ENCODE results near the gene MYO1D. TPM values are rescaled to one million over a fixed set of nuclear protein-coding genes. Genes with fewer than 3 reads are reported as not detected.

The MYO1D gene
- total RNA-seq, 1 donor from 2014 or later, result 18.0 TPM

GRCh38 chr17:32596206-32596605 is 280.7 kb downstream of the MYO1D start:
- Mint-ChIP-seq H3K36me3 (ENCODE audit: low read depth, unreplicated experiment) (peaks cover 12% of the 10 kb centered on the region), H3K9me3 (ENCODE audit: unreplicated experiment) (peaks cover 10% of the 10 kb centered on the region), H3K27me3 (ENCODE audit: low read depth, unreplicated experiment) (no peaks in the 10 kb centered on the region), H3K4me1 (ENCODE audit: low read depth, unreplicated experiment) (peaks cover 3% of the 10 kb centered on the region), H3K4me3 (ENCODE audit: unreplicated experiment) (no peak overlapping the region), H3K27ac (ENCODE audit: unreplicated experiment) (no peak overlapping the region)
- Histone ChIP-seq H3K36me3 (ENCODE audit: insufficient read depth, low read length) (no peaks in the 10 kb centered on the region), H3K9ac (ENCODE audit: low read length) (no peak overlapping the region), H3K4me1 (ENCODE audit: insufficient read depth, low read length) (no peaks in the 10 kb centered on the region), H3K27ac (ENCODE audit: low read depth, low read length) (no peak overlapping the region), H3K4me3 (ENCODE audit: insufficient read depth, low read depth, low read length) (no peak overlapping the region), H3K9me3 (ENCODE audit: insufficient read depth, low read depth, low read length) (no peaks in the 10 kb centered on the region), H3K4me2 (ENCODE audit: low read length) (no peak overlapping the region), H3K79me2 (ENCODE audit: insufficient read depth, low read length) (no peaks in the 10 kb centered on the region), H4K20me1 (ENCODE audit: insufficient read depth, low read length) (no peaks in the 10 kb centered on the region), H2AFZ (ENCODE audit: low read depth, low read length) (no peak overlapping the region), H3K27me3 (ENCODE audit: insufficient read depth, low read length) (no peaks in the 10 kb centered on the region)
- TF ChIP-seq, protein P1, sequence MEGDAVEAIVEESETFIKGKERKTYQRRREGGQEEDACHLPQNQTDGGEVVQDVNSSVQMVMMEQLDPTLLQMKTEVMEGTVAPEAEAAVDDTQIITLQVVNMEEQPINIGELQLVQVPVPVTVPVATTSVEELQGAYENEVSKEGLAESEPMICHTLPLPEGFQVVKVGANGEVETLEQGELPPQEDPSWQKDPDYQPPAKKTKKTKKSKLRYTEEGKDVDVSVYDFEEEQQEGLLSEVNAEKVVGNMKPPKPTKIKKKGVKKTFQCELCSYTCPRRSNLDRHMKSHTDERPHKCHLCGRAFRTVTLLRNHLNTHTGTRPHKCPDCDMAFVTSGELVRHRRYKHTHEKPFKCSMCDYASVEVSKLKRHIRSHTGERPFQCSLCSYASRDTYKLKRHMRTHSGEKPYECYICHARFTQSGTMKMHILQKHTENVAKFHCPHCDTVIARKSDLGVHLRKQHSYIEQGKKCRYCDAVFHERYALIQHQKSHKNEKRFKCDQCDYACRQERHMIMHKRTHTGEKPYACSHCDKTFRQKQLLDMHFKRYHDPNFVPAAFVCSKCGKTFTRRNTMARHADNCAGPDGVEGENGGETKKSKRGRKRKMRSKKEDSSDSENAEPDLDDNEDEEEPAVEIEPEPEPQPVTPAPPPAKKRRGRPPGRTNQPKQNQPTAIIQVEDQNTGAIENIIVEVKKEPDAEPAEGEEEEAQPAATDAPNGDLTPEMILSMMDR (IDR thresholded peaks at IDR 0.05; ENCODE audit: insufficient read depth, low read depth, low read length), result no peak
- TF ChIP-seq EZH2 (IDR thresholded peaks at IDR 0.05; ENCODE audit: insufficient read depth, low read length), result no peak
- no peak for FAIRE-seq
- DNase-seq (ENCODE audit: low read depth), result no peak

DNA sequence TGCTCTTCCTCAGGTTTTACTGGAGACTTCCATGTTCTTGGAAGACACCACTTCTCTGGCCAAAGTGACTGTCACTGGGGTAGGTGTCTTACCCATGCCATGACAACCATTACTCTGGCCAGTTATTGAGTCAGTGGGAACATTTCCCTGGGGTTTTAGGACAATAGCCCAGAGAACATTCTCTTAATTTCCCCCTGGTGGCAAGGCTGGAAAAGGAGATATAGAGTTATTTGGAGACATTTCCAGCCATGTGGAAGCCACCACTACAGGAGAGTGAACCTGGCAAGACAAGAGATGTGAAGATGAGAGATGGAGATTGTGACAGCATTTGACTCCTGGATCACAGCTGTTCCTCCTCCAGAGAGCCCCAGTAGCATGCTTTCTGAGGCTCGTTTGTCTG is 283.9 kb downstream of the MYO1D start:
- Mint-ChIP-seq H3K4me3 (ENCODE audit: unreplicated experiment) (no peak overlapping the region), H3K36me3 (ENCODE audit: low read depth, unreplicated experiment) (no peaks in the 10 kb centered on the region), H3K9me3 (ENCODE audit: unreplicated experiment) (peaks cover 3% of the 10 kb centered on the region), H3K27me3 (ENCODE audit: low read depth, unreplicated experiment) (no peaks in the 10 kb centered on the region), H3K4me1 (ENCODE audit: low read depth, unreplicated experiment) (peaks cover 3% of the 10 kb centered on the region), H3K27ac (ENCODE audit: unreplicated experiment) (no peak overlapping the region)
- no peaks in the 10 kb centered on the region for H3K36me3 ChIP-seq (ENCODE audit: insufficient read depth, low read length)
- H3K27ac ChIP-seq (ENCODE audit: low read depth, low read length), result no peak overlapping the region
- no peaks in the 10 kb centered on the region for H4K20me1 ChIP-seq (ENCODE audit: insufficient read depth, low read length)
- H3K9ac ChIP-seq (ENCODE audit: low read length), result no peak overlapping the region
- no peak overlapping the region for H3K4me3 ChIP-seq (ENCODE audit: insufficient read depth, low read depth, low read length)
- TF ChIP-seq EZH2 (IDR thresholded peaks at IDR 0.05; ENCODE audit: insufficient read depth, low read length), result no peak
- TF ChIP-seq, protein P1 (IDR thresholded peaks at IDR 0.05; ENCODE audit: insufficient read depth, low read depth, low read length), result no peak
- no peaks in the 10 kb centered on the region for H3K79me2 ChIP-seq (ENCODE audit: insufficient read depth, low read length)
- no peak overlapping the region for H2AFZ ChIP-seq (ENCODE audit: low read depth, low read length)
- H3K9me3 ChIP-seq (ENCODE audit: insufficient read depth, low read depth, low read length), result no peaks in the 10 kb centered on the region
- no peak overlapping the region for H3K4me2 ChIP-seq (ENCODE audit: low read length)
- no peaks in the 10 kb centered on the region for H3K27me3 ChIP-seq (ENCODE audit: insufficient read depth, low read length)
- DNase-seq (ENCODE audit: low read depth) (no peak), FAIRE-seq (no peak)
- H3K4me1 ChIP-seq (ENCODE audit: insufficient read depth, low read length), result no peaks in the 10 kb centered on the region

GRCh38 chr17:32591405-32591804 is 285.5 kb downstream of the MYO1D start:
- H3K9ac ChIP-seq (ENCODE audit: low read length), result no peak overlapping the region
- FAIRE-seq (no peak), DNase-seq (ENCODE audit: low read depth) (no peak)
- Mint-ChIP-seq H3K4me1 (ENCODE audit: low read depth, unreplicated experiment) (no peaks in the 10 kb centered on the region), H3K4me3 (ENCODE audit: unreplicated experiment) (no peak overlapping the region), H3K9me3 (ENCODE audit: unreplicated experiment) (peaks cover 4% of the 10 kb centered on the region), H3K36me3 (ENCODE audit: low read depth, unreplicated experiment) (no peaks in the 10 kb centered on the region), H3K27ac (ENCODE audit: unreplicated experiment) (no peak overlapping the region), H3K27me3 (ENCODE audit: low read depth, unreplicated experiment) (no peaks in the 10 kb centered on the region)
- H3K9me3 ChIP-seq (ENCODE audit: insufficient read depth, low read depth, low read length), result no peaks in the 10 kb centered on the region
- no peaks in the 10 kb centered on the region for H4K20me1 ChIP-seq (ENCODE audit: insufficient read depth, low read length)
- no peak overlapping the region for H3K4me3 ChIP-seq (ENCODE audit: insufficient read depth, low read depth, low read length)
- TF ChIP-seq, protein P1 (IDR thresholded peaks at IDR 0.05; ENCODE audit: insufficient read depth, low read depth, low read length), result no peak
- no peak for TF ChIP-seq EZH2 (IDR thresholded peaks at IDR 0.05; ENCODE audit: insufficient read depth, low read length)
- peaks cover 3% of the 10 kb centered on the region for H3K4me1 ChIP-seq (ENCODE audit: insufficient read depth, low read length)
- H3K4me2 ChIP-seq (ENCODE audit: low read length), result no peak overlapping the region
- no peaks in the 10 kb centered on the region for H3K79me2 ChIP-seq (ENCODE audit: insufficient read depth, low read length)
- no peaks in the 10 kb centered on the region for H3K27me3 ChIP-seq (ENCODE audit: insufficient read depth, low read length)
- no peak overlapping the region for H3K27ac ChIP-seq (ENCODE audit: low read depth, low read length)
- no peaks in the 10 kb centered on the region for H3K36me3 ChIP-seq (ENCODE audit: insufficient read depth, low read length)
- no peak overlapping the region for H2AFZ ChIP-seq (ENCODE audit: low read depth, low read length)
